ENCODE data around the gene HDAC4. TPM values are rescaled to one million over a fixed set of nuclear protein-coding genes. Genes with fewer than 3 reads are reported as not detected.

Gene HDAC4
- total and polyA plus RNA-seq, 8 donors: 1.7 to 98.8 (median 24.5) TPM

DNA sequence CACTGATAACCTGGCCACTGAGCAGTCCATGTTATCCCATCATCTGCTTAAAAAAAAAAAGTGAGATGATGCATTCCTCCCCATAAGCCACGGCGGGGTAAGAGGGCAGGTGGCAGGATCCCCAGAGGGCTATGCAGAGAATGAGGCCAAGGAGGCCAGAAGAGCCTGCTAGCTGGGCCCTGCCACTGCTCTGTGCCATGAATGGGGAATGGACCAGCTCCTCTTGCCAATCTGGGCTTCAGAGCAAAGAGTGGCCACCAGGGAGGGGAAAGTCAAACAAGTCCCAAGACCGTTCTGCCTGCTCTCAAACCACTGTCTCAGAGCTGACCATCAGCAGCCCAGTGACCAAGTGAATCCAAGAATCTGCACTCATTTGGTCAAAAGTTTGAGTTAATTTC, 350.6 kb downstream of the HDAC4 start:
- DNase-seq: no peak
- no peak for TF ChIP-seq CTCF (IDR thresholded peaks at IDR 0.05)
- no peak for TF ChIP-seq EP300 (IDR thresholded peaks at IDR 0.05)
- no peak for TF ChIP-seq POLR2AphosphoS5 (IDR thresholded peaks at IDR 0.05)
- no peak for TF ChIP-seq POLR2A (IDR thresholded peaks at IDR 0.05)
- H3K4me1 ChIP-seq: no peaks in the 10 kb centered on the region
- 87 to 96% (median 92%) methylated on average over 3 of the region's 3 CpGs for WGBS, 5 donors
- no peaks in the 10 kb centered on the region for H3K27me3 ChIP-seq
- no peak overlapping the region for H3K27ac ChIP-seq
- intact Hi-C loops (cut with DNase I; ENCODE audit: low total_unique reads): no loop called here
- peaks cover 0 to 11% (median 9%) of the 10 kb centered on the region in 4 donors for H3K9me3 ChIP-seq
- no peak overlapping the region for H3K4me3 ChIP-seq
- H3K36me3 ChIP-seq: peaks cover 31 to 67% (median 54%) of the 10 kb centered on the region in 4 donors

DNA sequence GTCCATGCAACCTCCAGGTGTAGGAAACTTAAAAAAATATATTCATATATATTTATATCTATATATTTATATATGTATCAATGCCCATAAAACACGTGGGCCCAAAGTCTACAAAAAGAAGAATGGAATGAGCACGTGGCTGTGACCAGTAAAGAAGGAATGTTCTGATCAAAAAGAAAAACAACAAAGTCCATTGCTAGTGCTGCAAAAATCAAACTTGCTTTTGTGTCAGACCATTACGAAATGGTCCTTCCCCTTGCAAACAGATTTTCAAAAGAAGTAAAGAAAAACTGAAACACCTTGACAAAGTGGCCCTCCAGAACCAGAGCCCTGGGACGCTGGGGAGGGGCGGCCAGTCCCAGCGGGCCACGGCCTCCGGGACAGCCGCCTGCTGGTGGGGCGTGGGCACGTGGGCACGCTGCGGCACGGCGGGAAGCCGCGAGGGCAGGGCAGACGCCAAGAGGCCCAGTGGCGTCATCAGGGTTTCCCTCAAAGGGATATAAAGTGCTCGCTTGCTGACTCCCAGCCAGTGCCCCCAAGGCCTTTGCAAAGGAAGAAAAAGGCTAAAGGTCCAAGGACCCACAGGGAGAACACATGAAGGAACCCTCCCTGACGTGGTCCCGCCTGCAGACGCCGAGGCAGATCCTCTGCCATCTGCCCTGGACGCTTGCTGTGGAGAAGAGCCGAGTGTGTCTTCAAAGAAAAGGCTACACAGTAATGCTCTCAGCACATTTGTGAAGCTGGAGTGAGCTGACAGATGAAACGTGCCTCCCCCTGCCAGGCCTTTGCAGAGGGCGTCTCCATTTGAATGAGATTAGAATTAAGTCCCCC, 351.2 kb downstream of the HDAC4 start:
- Histone ChIP-seq H3K9me3 (peaks cover 0 to 11% (median 9%) of the 10 kb centered on the region in 4 donors), H3K4me1 (no peaks in the 10 kb centered on the region), H3K4me3 (no peak overlapping the region), H3K27me3 (no peaks in the 10 kb centered on the region), H3K36me3 (peaks cover 27 to 61% (median 47%) of the 10 kb centered on the region in 4 donors), H3K27ac (no peak overlapping the region)
- WGBS, 5 donors: 80 to 88% (median 88%) methylated on average over 28 of the region's 28 CpGs
- TF ChIP-seq POLR2A (IDR thresholded peaks at IDR 0.05) (no peak), CTCF (IDR thresholded peaks at IDR 0.05) (no peak), POLR2AphosphoS5 (IDR thresholded peaks at IDR 0.05) (no peak), EP300 (IDR thresholded peaks at IDR 0.05) (no peak)
- no peak for DNase-seq
- intact Hi-C loops (cut with DNase I; ENCODE audit: low total_unique reads): no loop called here

- TF ChIP-seq EP300 (IDR thresholded peaks at IDR 0.05) (no peak), POLR2A (IDR thresholded peaks at IDR 0.05) (no peak), CTCF (IDR thresholded peaks at IDR 0.05) (no peak), POLR2AphosphoS5 (IDR thresholded peaks at IDR 0.05) (no peak)
- no peaks in the 10 kb centered on the region for H3K4me1 ChIP-seq
- no peaks in the 10 kb centered on the region for H3K27me3 ChIP-seq
- H3K4me3 ChIP-seq: no peak overlapping the region
- peaks cover 18 to 52% (median 38%) of the 10 kb centered on the region in 4 donors for H3K36me3 ChIP-seq
- H3K9me3 ChIP-seq: peaks cover 0 to 11% (median 9%) of the 10 kb centered on the region in 4 donors
- 57 to 75% (median 62%) methylated on average over 16 of the region's 16 CpGs for WGBS, 5 donors
- H3K27ac ChIP-seq: no peak overlapping the region
- no peak for DNase-seq
- intact Hi-C loops (cut with DNase I; ENCODE audit: low total_unique reads): no loop called here
Observed at GRCh38 chr2:239048736-239049135, 352.1 kb downstream of the HDAC4 start.

DNA sequence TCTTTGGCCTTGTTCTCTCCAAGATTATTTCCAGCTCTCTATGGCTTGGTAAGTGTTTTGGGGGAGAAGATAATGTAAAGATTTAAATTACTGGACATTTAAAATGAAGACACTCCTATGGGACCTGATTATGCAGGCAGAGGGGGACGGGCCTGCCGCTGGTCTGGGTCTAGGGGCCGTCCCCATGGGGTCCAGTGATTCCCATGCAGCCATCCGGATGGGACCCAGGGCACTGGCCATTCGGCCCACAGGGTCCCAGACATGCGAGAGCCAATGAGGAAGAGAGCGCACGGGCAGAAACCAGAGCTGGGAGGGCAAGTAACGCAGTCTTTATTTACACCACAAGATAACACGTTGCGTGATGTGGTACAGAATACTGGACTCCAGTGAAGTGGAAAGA, 353.0 kb downstream of the HDAC4 start:
- no peaks in the 10 kb centered on the region for H3K27me3 ChIP-seq
- no peak for TF ChIP-seq EP300 (IDR thresholded peaks at IDR 0.05)
- no peak for TF ChIP-seq CTCF (IDR thresholded peaks at IDR 0.05)
- no peak for TF ChIP-seq POLR2AphosphoS5 (IDR thresholded peaks at IDR 0.05)
- TF ChIP-seq POLR2A (IDR thresholded peaks at IDR 0.05): no peak
- H3K4me3 ChIP-seq: no peak overlapping the region
- H3K4me1 ChIP-seq: no peaks in the 10 kb centered on the region
- H3K27ac ChIP-seq: no peak overlapping the region
- DNase-seq: no peak
- intact Hi-C loops (cut with DNase I; ENCODE audit: low total_unique reads): no loop called here
- peaks cover 10 to 43% (median 30%) of the 10 kb centered on the region in 4 donors for H3K36me3 ChIP-seq
- peaks cover 0 to 11% (median 9%) of the 10 kb centered on the region in 4 donors for H3K9me3 ChIP-seq
- 91 to 98% (median 94%) methylated on average over 11 of the region's 11 CpGs for WGBS, 5 donors

Measured in stomach (tissue), 9 donors.